ENCODE data around the gene ST6GALNAC3. TPM values are rescaled to one million over a fixed set of nuclear protein-coding genes. Genes with fewer than 3 reads are reported as not detected.

The ST6GALNAC3 gene
- polyA plus RNA-seq, 2 of the 4 experiments (the other 2 are of a cell fraction) = 1.1 to 1.2 TPM

- TF ChIP-seq FOSB (CRISPR knock-in tag; IDR thresholded peaks at IDR 0.05) = no peak
- no peak for TF ChIP-seq BHLHE40 (IDR thresholded peaks at IDR 0.05; ENCODE audit: low read depth, low read length)
- TF ChIP-seq ELK1 (IDR thresholded peaks at IDR 0.05; ENCODE audit: low read depth, low read length) = no peak
- TF ChIP-seq ZSCAN20 (CRISPR knock-in tag; IDR thresholded peaks at IDR 0.05) = no peak
- no peak for TF ChIP-seq RFX5 (IDR thresholded peaks at IDR 0.05)
- TF ChIP-seq ZC3H11A (IDR thresholded peaks at IDR 0.05) = no peak
- TF ChIP-seq BCL3 (IDR thresholded peaks at IDR 0.05) = no peak
- no peak for TF ChIP-seq POLR2A (IDR thresholded peaks at IDR 0.05; ENCODE audit: low read length)
- TF ChIP-seq HEYL (CRISPR knock-in tag; IDR thresholded peaks at IDR 0.05) = no peak
- TF ChIP-seq HOXA7 (CRISPR knock-in tag; IDR thresholded peaks at IDR 0.05) = no peak
- TF ChIP-seq ZFP36 (IDR thresholded peaks at IDR 0.05; ENCODE audit: borderline replicate concordance, partially characterized antibody) = no peak
- no peak for TF ChIP-seq HOXB13 (CRISPR knock-in tag; IDR thresholded peaks at IDR 0.05; ENCODE audit: low read depth)
- TF ChIP-seq POLR2AphosphoS2 (conservative IDR thresholded peaks at IDR 0.05; ENCODE audit: low read length) = no peak
- no peak for TF ChIP-seq CBX8 (IDR thresholded peaks at IDR 0.05)
- no peak for TF ChIP-seq EP300 (IDR thresholded peaks at IDR 0.05)
- TF ChIP-seq RNF2 (IDR thresholded peaks at IDR 0.05; ENCODE audit: borderline replicate concordance, low read depth) = no peak
- no peak for TF ChIP-seq HDAC2 (IDR thresholded peaks at IDR 0.05)
- Histone ChIP-seq H3K4me3 (no peak overlapping the region), H3K4me1 (no peaks in the 10 kb centered on the region), H3K4me2 (no peak overlapping the region), H3K9me3 (no peaks in the 10 kb centered on the region), H3K27ac (no peak overlapping the region)
- ChIA-PET POLR2A (no interaction called here), CTCF (no interaction called here)
- FAIRE-seq (no peak), ATAC-seq (no peak), DNase-seq (ENCODE audit: low read depth in 1 of 2, low spot score in 1 of 2) (no peak)
- 12% methylated on average over 3 of the region's 3 CpGs for whole genome bisulfite sequencing (ENCODE audit: missing lambda C conversion rate)
Measured at GRCh38 chr1:76546354-76546933, 471.9 kb downstream of the ST6GALNAC3 start.

GRCh38 chr1:76547916-76548315, 473.4 kb downstream of the ST6GALNAC3 start:
- Histone ChIP-seq H3K27ac (no peak overlapping the region), H3K4me1 (no peaks in the 10 kb centered on the region), H3K9me3 (no peaks in the 10 kb centered on the region), H3K4me3 (no peak overlapping the region), H3K4me2 (no peak overlapping the region)
- no peak for FAIRE-seq
- POLR2A ChIA-PET = no interaction called here
- CTCF ChIA-PET = interaction anchor here (0.7 to 1.2 kb wide), 2 partner anchors 17 to 394 kb away, joined by 3 read pairs; no protein-coding TSS in a partner anchor
- DNase-seq (ENCODE audit: low read depth in 1 of 2, low spot score in 1 of 2) = no peak
- no peak for ATAC-seq
- TF ChIP-seq KDM5A (IDR thresholded peaks at IDR 0.05) (no peak), TFCP2L1 (CRISPR knock-in tag; IDR thresholded peaks at IDR 0.05) (no peak), CBX2 (IDR thresholded peaks at IDR 0.05; ENCODE audit: borderline replicate concordance, low read depth) (no peak), MYC (IDR thresholded peaks at IDR 0.05; ENCODE audit: borderline replicate concordance, low read length) (no peak), ZFP36 (IDR thresholded peaks at IDR 0.05; ENCODE audit: borderline replicate concordance, partially characterized antibody) (no peak), CHD4 (IDR thresholded peaks at IDR 0.05; ENCODE audit: borderline replicate concordance) (no peak), USF2 (IDR thresholded peaks at IDR 0.05) (no peak), RCOR1 (IDR thresholded peaks at IDR 0.05; ENCODE audit: low read depth, low read length) (no peak), EHF (CRISPR knock-in tag; IDR thresholded peaks at IDR 0.05) (no peak), HOXB5 (CRISPR knock-in tag; IDR thresholded peaks at IDR 0.05) (no peak), PBX3 (IDR thresholded peaks at IDR 0.05) (no peak)

Data from A549 (cell line).